HepG2 (cell line): ENCODE data around the gene HARS2. TPM values are rescaled to one million over a fixed set of nuclear protein-coding genes. Genes with fewer than 3 reads are reported as not detected.

ENCODE experiments used
- CENPX ChIP-seq: sonication (generic); formaldehyde crosslinking; IDR thresholded peaks from 2 replicates; pipeline ENCODE4 v1.9.0; 2021; ENCODE audit warnings: mild to moderate bottlenecking, missing genetic modification reagents, moderate library complexity
- DZIP1 ChIP-seq: sonication (generic); formaldehyde crosslinking; IDR thresholded peaks from 2 replicates; pipeline ENCODE4 v1.5.0; 2020; ENCODE audit warnings: mild to moderate bottlenecking, missing genetic modification reagents
- SALL2 ChIP-seq: sonication (generic); formaldehyde crosslinking; IDR thresholded peaks from 2 replicates; pipeline ENCODE4 v1.8.1; 2023; ENCODE audit warnings: mild to moderate bottlenecking, missing genetic modification reagents, inconsistent platforms
- SIN3A ChIP-seq: IDR thresholded peaks from 2 replicates; pipeline ENCODE4 v1.6.1; 2011; ENCODE audit warnings: low read depth, mild to moderate bottlenecking, control low read depth, low read length, borderline replicate concordance
- SIX1 ChIP-seq: sonication (generic); formaldehyde crosslinking; IDR thresholded peaks from 2 replicates; pipeline ENCODE4 v1.4.0; 2020; ENCODE audit warnings: missing genetic modification reagents, borderline replicate concordance
- SRF ChIP-seq: IDR thresholded peaks from 2 replicates; pipeline ENCODE4 v1.6.1; 2011; ENCODE audit warnings: mild to moderate bottlenecking, low read depth, low read length, moderate library complexity
- ZFYVE20 ChIP-seq: sonication (generic); formaldehyde crosslinking; IDR thresholded peaks from 2 replicates; pipeline ENCODE4 v1.8.0; 2023; ENCODE audit warnings: low read depth, mild to moderate bottlenecking, moderate library complexity, missing genetic modification reagents, borderline replicate concordance
- ZNF3 ChIP-seq: IDR thresholded peaks from 2 replicates; pipeline ENCODE4 v1.7.0; 2017; ENCODE audit warnings: inconsistent platforms
- ZNF30 ChIP-seq: sonication (generic); formaldehyde crosslinking; IDR thresholded peaks from 2 replicates; pipeline ENCODE4 v1.5.0; 2020; ENCODE audit warnings: mild to moderate bottlenecking, missing genetic modification reagents
- ZNF704 ChIP-seq: sonication (generic); formaldehyde crosslinking; IDR thresholded peaks from 2 replicates; pipeline ENCODE4 v1.8.1; 2023; ENCODE audit warnings: mild to moderate bottlenecking, inconsistent platforms, moderate library complexity, missing genetic modification reagents, borderline replicate concordance
- polyA plus RNA-seq, 8 experiments: library from polyadenylated mRNA; depleted of rRNA in 3 of 8; stranded (reverse) in 7 of 8; unstranded in 1 of 8; fragments of >200 nt; fragmentation: Illumina TruSeq in 4 of 8; extraction: Trizol in 4 of 8; gene quantifications; 2 replicates each; pipeline versions ENCODE4 v1.2.1 to v1.2.3, GENCODE V29; 2011 to 2016; ENCODE audit warnings: low read depth in 4 of 8, missing spikeins in 1 of 8, mixed read lengths in 1 of 8; ENCODE audit not compliant: insufficient read depth in 1 of 8
- total RNA-seq, 5 experiments: library from RNA; depleted of rRNA; stranded (reverse); fragments of >200 nt; fragmentation: Illumina TruSeq; extraction: Trizol; gene quantifications; 2 replicates each; pipeline ENCODE4 v1.2.3, GENCODE V29; 2016; ENCODE audit warnings: low read depth in 1 of 5
- TF ChIP-seq, protein P1 (sequence below): sonication (generic); formaldehyde crosslinking; IDR thresholded peaks from 2 replicates; pipeline ENCODE4 v1.9.0; 2022; ENCODE audit warnings: low read depth, missing genetic modification reagents
- TF ChIP-seq, protein P2 (sequence below): sonication (generic); formaldehyde crosslinking; IDR thresholded peaks from 2 replicates; pipeline ENCODE4 v1.5.0; 2020; ENCODE audit warnings: missing genetic modification reagents
- TF ChIP-seq, protein P3 (sequence below): sonication (generic); formaldehyde crosslinking; IDR thresholded peaks from 2 replicates; pipeline ENCODE4 v1.8.0; 2022; ENCODE audit warnings: missing genetic modification reagents, mild to moderate bottlenecking, borderline replicate concordance
- TF ChIP-seq, protein P4 (sequence below): sonication (generic); formaldehyde crosslinking; IDR thresholded peaks from 2 replicates; pipeline ENCODE4 v1.8.1; 2023; ENCODE audit warnings: mild to moderate bottlenecking, moderate library complexity, missing genetic modification reagents
- TF ChIP-seq, protein P5 (sequence below): IDR thresholded peaks from 2 replicates; pipeline ENCODE4 v1.6.1; 2016; ENCODE audit warnings: missing compliant biosample characterization, missing genetic modification reagents, borderline replicate concordance

HARS2 gene
- total and polyA plus RNA-seq, 2 of the 13 experiments (the other 11 are each of a cell fraction or from before 2014, with no cell fraction given): 17.9 to 25.8 TPM

GRCh38 chr5:140690941-140691924 is at the start of gene HARS2, which contains the start of gene HARS1 (continued):
- TF ChIP-seq, protein P1, sequence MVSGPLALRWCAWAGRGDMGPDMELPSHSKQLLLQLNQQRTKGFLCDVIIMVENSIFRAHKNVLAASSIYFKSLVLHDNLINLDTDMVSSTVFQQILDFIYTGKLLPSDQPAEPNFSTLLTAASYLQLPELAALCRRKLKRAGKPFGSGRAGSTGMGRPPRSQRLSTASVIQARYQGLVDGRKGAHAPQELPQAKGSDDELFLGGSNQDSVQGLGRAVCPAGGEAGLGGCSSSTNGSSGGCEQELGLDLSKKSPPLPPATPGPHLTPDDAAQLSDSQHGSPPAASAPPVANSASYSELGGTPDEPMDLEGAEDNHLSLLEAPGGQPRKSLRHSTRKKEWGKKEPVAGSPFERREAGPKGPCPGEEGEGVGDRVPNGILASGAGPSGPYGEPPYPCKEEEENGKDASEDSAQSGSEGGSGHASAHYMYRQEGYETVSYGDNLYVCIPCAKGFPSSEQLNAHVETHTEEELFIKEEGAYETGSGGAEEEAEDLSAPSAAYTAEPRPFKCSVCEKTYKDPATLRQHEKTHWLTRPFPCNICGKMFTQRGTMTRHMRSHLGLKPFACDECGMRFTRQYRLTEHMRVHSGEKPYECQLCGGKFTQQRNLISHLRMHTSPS: 0 out of 2 replicates have a peak, but pooled peaks have one; percentile 13
- TF ChIP-seq SIX1 (CRISPR knock-in tag) (no peak), SALL2 (CRISPR knock-in tag) (peak; percentile 69; the same call in 1 of the 2 replicates), ZNF30 (CRISPR knock-in tag) (no peak), ZNF704 (CRISPR knock-in tag) (no peak), ZFYVE20 (no peak), ZNF3 (CRISPR knock-in tag) (no peak), CENPX (no peak), SRF (peak; percentile 56; the same call in 1 of the 2 replicates), SIN3A (no peak; the same call in none of the 2 replicates), DZIP1 (CRISPR knock-in tag) (no peak)
- TF ChIP-seq, protein P2, sequence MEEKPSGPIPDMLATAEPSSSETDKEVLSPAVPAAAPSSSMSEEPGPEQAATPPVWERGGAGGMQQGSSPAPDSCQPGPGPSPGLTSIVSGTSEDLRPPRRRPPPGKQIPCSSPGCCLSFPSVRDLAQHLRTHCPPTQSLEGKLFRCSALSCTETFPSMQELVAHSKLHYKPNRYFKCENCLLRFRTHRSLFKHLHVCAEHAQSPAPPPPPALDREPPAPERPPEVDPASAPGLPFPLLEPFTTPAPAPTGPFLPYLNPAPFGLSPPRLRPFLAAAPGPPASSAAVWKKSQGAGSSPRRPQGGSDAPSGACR (CRISPR knock-in tag): peak; percentile 59; the same call in 1 of the 2 replicates
- TF ChIP-seq, protein P3, sequence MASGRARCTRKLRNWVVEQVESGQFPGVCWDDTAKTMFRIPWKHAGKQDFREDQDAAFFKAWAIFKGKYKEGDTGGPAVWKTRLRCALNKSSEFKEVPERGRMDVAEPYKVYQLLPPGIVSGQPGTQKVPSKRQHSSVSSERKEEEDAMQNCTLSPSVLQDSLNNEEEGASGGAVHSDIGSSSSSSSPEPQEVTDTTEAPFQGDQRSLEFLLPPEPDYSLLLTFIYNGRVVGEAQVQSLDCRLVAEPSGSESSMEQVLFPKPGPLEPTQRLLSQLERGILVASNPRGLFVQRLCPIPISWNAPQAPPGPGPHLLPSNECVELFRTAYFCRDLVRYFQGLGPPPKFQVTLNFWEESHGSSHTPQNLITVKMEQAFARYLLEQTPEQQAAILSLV: peak; percentile 81; the same call in 1 of the 2 replicates
- TF ChIP-seq, protein P4, sequence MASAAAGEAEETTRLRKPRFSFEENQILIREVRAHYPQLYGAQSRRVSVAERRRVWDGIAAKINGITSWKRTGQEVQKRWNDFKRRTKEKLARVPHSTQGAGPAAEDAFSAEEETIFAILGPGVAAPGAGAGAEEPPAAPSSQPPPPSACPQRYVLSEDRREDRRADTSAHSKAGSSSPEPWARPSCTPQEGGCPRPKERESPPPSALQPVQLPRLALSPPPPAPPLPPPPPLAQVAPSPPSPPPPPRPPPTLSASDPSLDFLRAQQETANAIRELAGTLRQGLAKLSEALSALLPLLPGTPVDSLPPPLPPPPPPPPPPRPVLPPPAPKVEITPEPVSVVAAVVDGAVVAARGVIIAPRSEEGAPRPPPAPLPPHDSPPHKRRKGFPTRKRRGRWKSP (CRISPR knock-in tag): no peak; the same call in 1 of the 2 replicates
- TF ChIP-seq, protein P5, sequence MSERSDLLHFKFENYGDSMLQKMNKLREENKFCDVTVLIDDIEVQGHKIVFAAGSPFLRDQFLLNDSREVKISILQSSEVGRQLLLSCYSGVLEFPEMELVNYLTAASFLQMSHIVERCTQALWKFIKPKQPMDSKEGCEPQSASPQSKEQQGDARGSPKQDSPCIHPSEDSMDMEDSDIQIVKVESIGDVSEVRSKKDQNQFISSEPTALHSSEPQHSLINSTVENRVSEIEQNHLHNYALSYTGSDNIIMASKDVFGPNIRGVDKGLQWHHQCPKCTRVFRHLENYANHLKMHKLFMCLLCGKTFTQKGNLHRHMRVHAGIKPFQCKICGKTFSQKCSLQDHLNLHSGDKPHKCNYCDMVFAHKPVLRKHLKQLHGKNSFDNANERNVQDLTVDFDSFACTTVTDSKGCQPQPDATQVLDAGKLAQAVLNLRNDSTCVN (CRISPR knock-in tag): peak; percentile 29
